NCI-H146 treated with DMSO at 0.1 percent for 48 hours (cell line): ENCODE data around the gene CYP2W1.
"Not testable (repeated sequence)": the region's sequence is repeated elsewhere in the genome, so short reads cannot be mapped to it uniquely, and the experiment has no call there.

Experiments used
- DNase-seq: peaks from one replicate; lab custom pipeline; 2025; ENCODE audit not compliant: unreplicated experiment; lab: John Stamatoyannopoulos, UW

Gene CYP2W1

DNA sequence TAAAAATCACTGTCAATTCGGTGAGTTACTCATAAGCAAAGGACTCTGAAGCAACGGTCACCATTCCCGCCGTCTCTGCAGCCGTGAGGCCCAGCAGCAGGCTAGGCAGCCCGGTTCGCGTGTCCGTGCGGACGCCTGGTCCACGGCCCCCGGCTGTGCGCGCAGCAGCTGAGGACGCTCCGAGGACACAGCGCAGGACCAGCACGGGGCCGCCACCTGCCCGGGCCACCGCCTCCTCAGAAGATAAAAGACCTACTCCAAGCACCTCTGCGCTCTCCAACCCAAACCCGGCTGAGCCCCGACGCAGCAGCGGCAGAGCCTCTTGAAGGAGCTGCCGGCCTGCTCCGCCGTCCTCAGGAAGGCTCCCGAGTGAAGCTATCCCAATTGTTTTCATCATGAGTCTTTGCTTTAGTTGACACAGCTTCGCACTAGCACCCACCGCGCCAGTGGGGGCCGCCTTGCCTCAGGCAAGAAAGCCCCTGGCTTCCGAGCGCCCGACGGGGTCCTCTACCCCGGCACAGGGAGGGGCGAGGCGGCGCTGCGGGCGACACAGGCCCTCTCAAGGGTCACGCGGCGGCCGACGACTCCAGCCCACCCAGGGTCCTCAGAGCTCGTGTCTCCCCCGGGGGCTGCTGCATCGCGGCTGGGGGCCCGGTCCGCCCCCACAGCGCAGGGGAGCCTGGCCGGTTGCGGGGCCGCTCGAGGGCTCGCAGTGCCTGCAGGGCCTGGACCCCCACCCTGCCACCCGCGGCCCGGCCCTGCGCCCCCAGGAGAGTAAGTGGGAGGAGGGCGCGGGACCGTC, 44.5 kb downstream of the CYP2W1 start:
- DNase-seq = no peak

DNA sequence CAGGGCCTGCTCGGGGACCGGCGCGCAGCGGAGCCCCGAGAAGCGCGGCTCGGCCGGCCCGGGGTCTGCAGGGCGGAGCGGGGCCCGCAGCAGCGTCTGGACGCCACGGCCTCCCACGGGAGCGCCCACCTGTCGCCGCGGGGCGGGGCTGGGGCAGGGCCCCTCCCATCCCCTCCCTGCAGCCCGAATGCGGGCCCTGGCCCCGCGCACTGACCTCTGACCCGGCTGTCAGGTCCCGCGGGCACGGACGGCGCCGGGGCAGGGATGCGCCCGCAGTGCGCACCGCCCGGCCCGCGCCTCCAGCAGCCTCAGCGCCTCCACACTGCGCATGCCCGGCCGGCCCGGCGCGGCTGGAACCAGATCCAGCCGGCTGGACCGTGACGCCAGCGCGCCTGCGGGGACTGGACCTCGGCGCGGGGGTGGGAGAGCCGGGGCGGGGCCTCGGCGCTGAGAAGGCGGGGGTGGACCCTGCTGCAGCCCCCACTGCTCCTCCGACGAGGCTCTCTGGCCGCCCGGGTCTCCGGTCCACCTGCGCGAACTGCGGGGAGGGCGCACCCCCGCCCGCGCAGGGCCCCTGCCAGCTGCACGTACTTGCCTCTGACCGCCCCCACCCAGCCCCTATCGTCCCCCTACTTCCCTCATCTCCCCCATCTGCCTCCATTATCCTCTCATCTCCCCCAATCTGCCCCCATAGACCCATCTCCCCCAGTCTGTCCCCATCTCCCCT, 45.2 kb downstream of the CYP2W1 start:
- DNase-seq = peak; percentile 63

GRCh38 chr7:1028775-1029636, 46.0 kb downstream of the CYP2W1 start:
- DNase-seq = peak; percentile 28

DNA sequence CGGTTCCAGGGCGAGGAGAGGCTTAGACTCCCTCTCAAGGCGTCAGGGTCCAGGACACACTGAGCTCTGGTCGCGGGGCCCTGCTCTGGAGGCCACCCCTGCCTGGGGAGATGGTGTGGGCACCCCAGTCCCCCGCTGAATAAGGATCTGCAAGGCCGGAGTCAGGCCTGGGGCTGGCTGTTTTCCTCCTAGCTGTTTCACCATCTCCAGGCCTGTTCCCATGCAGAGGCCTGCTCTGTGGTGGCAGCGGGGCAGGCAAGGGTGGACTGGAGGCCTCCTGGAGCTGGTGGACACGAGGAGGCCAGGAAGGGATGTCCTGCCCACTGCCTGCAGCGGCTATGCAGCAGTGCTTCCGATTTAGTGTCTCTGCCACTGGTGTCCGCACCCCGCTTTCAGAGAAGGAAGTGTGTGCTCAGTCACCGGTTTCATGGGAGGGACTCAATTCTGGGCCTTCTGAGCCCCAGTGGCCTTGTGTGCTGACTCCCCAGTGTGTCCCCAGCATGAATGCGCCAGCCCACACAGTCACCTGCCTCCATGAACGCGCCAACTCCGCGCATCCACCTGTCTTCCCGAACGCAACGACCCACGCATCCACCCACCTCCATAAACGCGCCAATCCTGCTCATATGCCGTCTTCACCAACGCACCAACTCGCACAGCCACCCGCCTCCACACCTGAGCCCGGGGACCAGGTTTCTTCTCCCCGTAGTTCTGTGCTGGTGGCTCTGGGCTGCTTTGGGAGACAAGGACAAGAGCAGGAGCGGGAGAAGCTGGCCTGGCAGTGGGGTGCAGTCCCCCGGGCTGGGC, 46.9 kb downstream of the CYP2W1 start:
- DNase-seq = no peak

DNA sequence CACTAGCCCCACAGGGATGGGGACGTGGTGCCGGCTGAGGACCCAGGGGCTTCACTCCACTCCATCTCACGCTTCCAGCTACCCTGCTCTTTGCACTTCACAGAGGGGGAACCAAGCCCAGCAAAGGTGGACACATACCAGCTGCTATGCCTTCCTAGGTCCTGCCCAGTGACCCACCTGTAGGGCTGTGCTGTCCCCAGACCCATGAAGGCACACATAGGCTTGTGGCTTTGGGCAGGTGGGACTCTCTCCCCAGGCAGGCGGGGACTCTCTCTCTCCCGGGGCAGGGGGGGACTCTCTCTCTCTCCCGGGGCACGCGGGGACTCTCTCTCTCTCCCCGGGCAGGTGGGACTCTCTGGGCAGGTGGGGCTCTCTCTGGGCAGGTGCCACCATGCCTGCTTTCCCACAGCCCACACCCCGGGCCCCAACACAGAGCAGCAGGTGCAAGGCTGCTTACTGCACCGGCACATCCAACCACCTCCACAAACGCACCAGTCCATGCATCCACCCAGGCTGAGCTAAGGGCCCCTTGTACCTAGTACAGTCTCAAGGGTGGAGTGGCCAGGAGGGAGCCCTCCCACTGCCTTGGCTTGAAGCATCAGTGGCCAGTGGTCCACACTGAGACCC, 47.6 kb downstream of the CYP2W1 start:
- no peak for DNase-seq

DNA sequence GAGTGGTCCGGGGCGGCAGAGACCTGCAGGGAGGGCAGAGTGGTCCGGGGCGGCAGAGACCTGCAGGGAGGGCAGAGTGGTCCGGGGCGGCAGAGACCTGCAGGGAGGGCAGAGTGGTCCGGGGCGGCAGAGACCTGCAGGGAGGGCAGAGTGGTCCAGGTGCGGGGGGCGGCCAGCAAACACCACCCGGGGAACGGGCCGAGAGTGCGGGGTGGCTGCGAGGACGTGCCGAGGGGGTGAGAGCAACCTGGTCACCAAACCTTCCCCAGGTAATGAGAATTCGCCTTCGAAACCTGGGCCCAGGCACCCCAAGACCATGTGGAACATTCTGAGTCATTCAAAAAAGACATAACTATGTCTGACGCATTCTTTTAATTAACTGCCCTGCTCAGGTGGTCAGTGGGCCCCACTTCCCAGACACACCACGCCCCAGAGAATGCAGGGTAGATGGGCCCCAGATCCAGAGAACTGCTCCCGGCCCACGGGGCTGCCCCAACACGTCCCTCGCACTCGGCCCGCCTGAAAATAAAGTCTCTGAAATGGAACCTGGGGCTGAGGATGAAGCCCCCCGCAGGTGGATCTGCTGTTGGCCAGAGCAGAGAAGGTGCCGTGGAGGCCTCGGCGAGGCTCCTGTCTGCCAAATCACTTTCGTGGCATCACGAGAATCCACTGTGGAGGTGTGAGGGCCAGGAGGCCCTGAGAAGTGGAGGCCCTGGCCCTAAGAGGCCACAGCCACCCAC, 48.9 kb downstream of the CYP2W1 start:
- DNase-seq = no peak

DNA sequence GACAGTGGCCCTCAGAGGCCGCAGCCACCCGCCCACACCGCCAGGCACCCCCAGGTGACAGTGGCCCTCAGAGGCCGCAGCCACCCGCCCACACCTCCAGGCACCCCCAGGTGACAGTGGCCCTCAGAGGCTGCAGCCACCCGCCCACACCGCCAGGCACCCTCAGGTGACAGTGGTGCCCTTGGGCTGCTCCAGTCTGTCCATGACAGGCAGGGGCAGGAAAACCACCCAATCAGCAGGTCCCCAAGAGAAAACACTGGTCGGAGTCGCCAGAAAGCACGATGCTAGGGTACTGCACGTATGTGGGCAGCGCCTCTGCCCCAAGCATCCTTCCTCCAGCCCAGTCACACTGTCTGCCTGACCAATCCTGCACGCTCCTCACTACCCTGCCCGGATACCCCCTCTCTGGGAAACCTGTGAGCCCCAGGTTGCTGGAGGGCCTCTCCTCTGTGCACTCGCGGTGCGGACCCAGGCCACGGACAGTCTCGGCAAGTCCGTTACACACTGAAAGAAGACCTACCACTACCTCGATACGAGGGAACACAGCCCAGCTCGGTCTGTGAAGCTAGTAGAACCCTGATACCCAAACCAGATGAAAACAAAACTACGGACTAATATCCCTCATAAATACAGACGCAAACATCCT, 49.7 kb downstream of the CYP2W1 start:
- DNase-seq = no peak

GRCh38 chr7:1033546-1034145, 50.7 kb downstream of the CYP2W1 start:
- no peak for DNase-seq

DNA sequence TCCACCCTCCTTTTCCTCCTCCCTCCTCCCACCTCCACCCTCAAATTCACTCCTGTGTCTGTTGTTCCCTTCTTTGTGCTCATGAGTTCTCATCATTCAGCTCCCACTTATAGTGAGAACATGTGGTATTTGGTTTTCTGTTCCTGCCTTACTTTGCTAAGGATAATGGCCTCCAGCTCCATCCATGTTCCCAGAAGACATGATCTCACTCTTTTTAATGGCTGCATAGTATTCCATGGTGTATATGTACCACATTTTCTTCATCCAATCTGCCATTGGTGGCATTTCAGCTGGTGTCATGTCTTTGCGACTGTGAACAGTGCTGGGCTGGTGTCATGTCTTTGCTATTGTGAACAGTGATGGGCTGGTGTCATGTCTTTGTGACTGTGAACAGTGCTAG, 51.8 kb downstream of the CYP2W1 start:
- not testable (repeated sequence) for DNase-seq

DNA sequence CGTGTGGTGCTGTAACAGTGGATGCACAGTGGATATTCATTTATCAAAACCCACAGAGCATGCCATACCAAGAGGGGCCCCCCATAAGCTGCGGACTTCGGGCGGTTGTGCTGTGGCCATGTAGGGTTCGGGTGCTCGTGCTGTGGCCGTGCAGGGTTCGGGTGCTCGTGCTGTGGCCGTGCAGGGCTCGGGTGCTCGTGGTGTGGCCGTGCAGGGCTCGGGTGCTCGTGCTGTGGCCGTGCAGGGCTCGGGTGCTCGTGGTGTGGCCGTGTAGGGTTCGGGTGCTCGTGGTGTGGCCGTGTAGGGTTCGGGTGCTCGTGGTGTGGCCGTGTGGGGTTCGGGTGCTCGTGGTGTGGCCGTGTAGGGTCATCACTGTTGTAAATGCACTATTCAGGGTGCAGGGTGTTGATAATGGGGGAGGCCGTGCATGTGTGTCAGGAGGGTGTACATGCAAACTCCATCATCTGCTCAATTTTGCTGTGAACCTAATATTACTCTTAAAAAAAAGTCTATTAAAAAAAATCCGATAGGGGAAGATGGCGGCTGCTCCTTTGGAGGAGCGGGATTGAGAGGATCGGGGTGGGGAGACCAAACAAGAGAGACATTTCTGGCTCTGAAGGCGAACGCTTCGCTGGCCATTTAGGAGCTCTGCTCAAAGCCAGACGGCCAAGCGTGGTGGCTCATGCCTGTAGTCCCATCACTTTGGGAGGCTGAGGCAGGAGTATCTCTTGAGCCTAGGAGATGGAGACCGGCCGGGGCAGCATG, 53.4 kb downstream of the CYP2W1 start:
- not testable (repeated sequence) for DNase-seq
